CD14-positive monocyte (primary cell): ENCODE data around the gene HBZ. TPM values are rescaled to one million over a fixed set of nuclear protein-coding genes. Genes with fewer than 3 reads are reported as not detected.

Experiments used
- DNase-seq, 3 donors: peaks; one replicate each; pipeline ENCODE4 v3.0.0-alpha.2; 2011 to 2022
- H2AFZ ChIP-seq: 2 replicates; pipeline ENCODE4 v1.6.0; 2012; ENCODE audit warnings: mild to moderate bottlenecking, low read depth, low read length, inconsistent platforms; ENCODE audit not compliant: insufficient read depth, poor library complexity, severe bottlenecking
- H3K27ac ChIP-seq, 2 donors: 1 replicate in 1 of 2; 2 replicates in 1 of 2; pipeline ENCODE4 v1.5.1; 2012 to 2013; ENCODE audit warnings: low read length in 2 of 2, control low read depth in 1 of 2, inconsistent platforms in 1 of 2, low read depth in 1 of 2, mild to moderate bottlenecking in 1 of 2
- H3K27me3 ChIP-seq, 2 donors: one replicate each; pipeline versions ENCODE4 v1.6.0 to v1.6.1; 2011 to 2013; ENCODE audit warnings: low read length in 2 of 2; ENCODE audit not compliant: control insufficient read depth in 2 of 2, insufficient read depth in 2 of 2
- H3K36me3 ChIP-seq, 2 donors: replicated peaks in 1 of 2; 1 replicate in 1 of 2; 2 replicates in 1 of 2; pipeline versions ENCODE4 v1.5.1 to v1.6.1; 2012 to 2013; ENCODE audit warnings: low read length in 2 of 2, control low read depth in 1 of 2, inconsistent platforms in 1 of 2, mild to moderate bottlenecking in 1 of 2; ENCODE audit not compliant: insufficient read depth in 2 of 2, control insufficient read depth in 1 of 2
- H3K4me1 ChIP-seq, 2 donors: 1 replicate in 1 of 2; 2 replicates in 1 of 2; pipeline versions ENCODE4 v1.5.1 to v1.6.1; 2012 to 2013; ENCODE audit warnings: low read length in 2 of 2, control low read depth in 1 of 2, inconsistent platforms in 1 of 2, mild to moderate bottlenecking in 1 of 2, moderate library complexity in 1 of 2; ENCODE audit not compliant: insufficient read depth in 2 of 2, control insufficient read depth in 1 of 2
- H3K4me2 ChIP-seq: replicated peaks from 2 replicates; pipeline ENCODE3; 2012; ENCODE audit warnings: low read length, moderate library complexity, mild to moderate bottlenecking; ENCODE audit not compliant: poor library complexity, severe bottlenecking; ENCODE audit errors: extremely low read depth
- H3K4me3 ChIP-seq, 3 experiments: fragments of 200-600 bp in 1 of 3; sonication (generic) in 1 of 3; replicated peaks in 1 of 3; 1 replicate in 2 of 3; 2 replicates in 1 of 3; pipeline ENCODE4 v1.5.1; 2011 to 2013; ENCODE audit warnings: low read length in 3 of 3, mild to moderate bottlenecking in 3 of 3, control low read depth in 2 of 3, low read depth in 2 of 3, inconsistent platforms in 1 of 3, moderate library complexity in 1 of 3
- H3K79me2 ChIP-seq: 2 replicates; pipeline ENCODE4 v1.6.0; 2012; ENCODE audit warnings: mild to moderate bottlenecking, control low read depth, inconsistent platforms, low read length, moderate library complexity; ENCODE audit not compliant: insufficient read depth
- H3K9ac ChIP-seq: 2 replicates; pipeline ENCODE4 v1.6.0; 2017; ENCODE audit warnings: low read length, mild to moderate bottlenecking; ENCODE audit not compliant: insufficient read depth, poor library complexity, severe bottlenecking
- H3K9me3 ChIP-seq, 2 donors: replicated peaks in 1 of 2; 1 replicate in 1 of 2; 2 replicates in 1 of 2; pipeline versions ENCODE4 v1.5.1 to v1.6.1; 2012 to 2013; ENCODE audit warnings: low read length in 2 of 2, control low read depth in 1 of 2; ENCODE audit not compliant: control insufficient read depth in 1 of 2, insufficient read depth in 1 of 2
- H4K20me1 ChIP-seq: 2 replicates; pipeline ENCODE4 v1.6.0; 2012; ENCODE audit warnings: mild to moderate bottlenecking, low read length, control low read depth, moderate library complexity; ENCODE audit not compliant: insufficient read depth
- H3K27ac Mint-ChIP-seq, 7 donors: one replicate each; pipeline ENCODE4 v1.8.0; 2020; ENCODE audit warnings: mild to moderate bottlenecking in 7 of 7, mixed read lengths in 7 of 7, moderate library complexity in 6 of 7, inconsistent platforms in 2 of 7
- H3K27me3 Mint-ChIP-seq, 3 donors: one replicate each; pipeline ENCODE4 v1.8.0; 2021 to 2022; ENCODE audit warnings: low read depth in 3 of 3, mild to moderate bottlenecking in 3 of 3, mixed read lengths in 3 of 3, moderate library complexity in 3 of 3, inconsistent platforms in 1 of 3
- H3K36me3 Mint-ChIP-seq, 2 donors: one replicate each; pipeline ENCODE4 v1.8.0; 2020; ENCODE audit warnings: mixed read lengths in 2 of 2, inconsistent platforms in 1 of 2, mild to moderate bottlenecking in 1 of 2
- H3K4me1 Mint-ChIP-seq: one replicate; pipeline ENCODE4 v1.8.0; 2020; ENCODE audit warnings: mild to moderate bottlenecking, mixed read lengths
- H3K4me3 Mint-ChIP-seq, 2 donors: one replicate each; pipeline ENCODE4 v1.8.0; 2020; ENCODE audit warnings: mild to moderate bottlenecking in 2 of 2, mixed read lengths in 2 of 2, moderate library complexity in 1 of 2
- H3K9me3 Mint-ChIP-seq, 7 donors: one replicate each; pipeline ENCODE4 v1.8.0; 2020 to 2022; ENCODE audit warnings: mixed read lengths in 7 of 7, mild to moderate bottlenecking in 6 of 7, moderate library complexity in 6 of 7, inconsistent platforms in 2 of 7
- WGBS: methylation state at CpG from one replicate; pipeline ENCODE4 v1.1.5; 2013; ENCODE audit warnings: missing lambda C conversion rate; ENCODE audit not compliant: insufficient coverage; 5-methylcytosine and 5-hydroxymethylcytosine counted together
- intact Hi-C, 2 donors: fragments of 100-400 bp; cut with micrococcal nuclease; formaldehyde crosslinking; loops; one replicate each; pipeline versions ENCODE4 v1.15.0 to v1.15.1; 2023
- polyA plus RNA-seq, 3 donors: library from polyadenylated mRNA; depleted of rRNA in 1 of 3; unstranded in 2 of 3; stranded (reverse) in 1 of 3; fragments of 300-500 nt in 2 of 3; fragments of >200 nt in 1 of 3; fragmentation: Illumina TruSeq in 2 of 3; gene quantifications; 1 replicate in 2 of 3; 2 replicates in 1 of 3; pipeline ENCODE4 v1.2.3, GENCODE V29; 2012 to 2021
- TF ChIP-seq, protein P1 (sequence below): fragments of 200-600 bp; IDR thresholded peaks from one replicate; pipeline ENCODE4 v1.8.0; 2022; ENCODE audit warnings: antibody characterized with exemption, mild to moderate bottlenecking

HBZ gene
- polyA plus RNA-seq, 3 donors: not detected

GRCh38 chr16:106623-107324 lies 45.7 kb upstream of the HBZ start:
- H3K27ac Mint-ChIP-seq: peak overlapping the region in 1 of 7 donors; percentile 45
- H3K36me3 ChIP-seq: peaks cover 22 to 37% of the 10 kb centered on the region in 2 donors
- H3K27ac ChIP-seq: no peak overlapping the region

DNA sequence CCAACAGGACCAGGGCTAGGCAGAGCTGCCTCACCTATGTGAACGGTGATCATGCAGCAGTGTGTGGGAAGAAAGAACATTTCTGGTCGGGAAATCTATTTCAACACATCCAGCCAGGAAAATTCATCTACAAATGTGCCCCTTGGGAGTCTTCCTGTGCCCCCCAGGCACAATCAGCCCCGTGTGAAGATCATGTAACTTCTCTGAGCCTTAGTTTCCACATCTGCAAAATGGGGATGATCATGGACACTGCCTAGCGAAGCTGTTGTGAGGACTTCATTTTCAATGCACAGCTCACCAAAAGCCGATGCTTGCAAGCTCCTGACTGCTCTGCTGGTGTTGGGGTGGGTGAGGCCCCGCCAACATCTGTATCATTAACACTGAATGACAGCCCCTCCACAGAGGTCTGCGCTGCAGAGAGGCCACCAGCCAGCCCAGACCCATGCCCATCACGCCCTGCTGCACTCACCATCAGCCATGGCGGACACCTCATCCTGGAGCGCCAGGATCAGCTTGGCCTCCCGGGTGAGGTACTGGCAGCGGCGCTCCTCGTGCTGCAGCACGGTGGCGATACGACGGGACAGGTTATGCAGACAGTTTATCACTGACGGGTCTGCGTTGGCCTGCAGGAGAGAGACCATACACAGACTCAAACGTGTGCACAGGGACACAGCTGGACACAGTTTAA lies 40.1 kb upstream of the HBZ start:
- H3K36me3 ChIP-seq: peaks cover 21 to 68% of the 10 kb centered on the region in 2 donors
- Mint-ChIP-seq H3K4me1 (peaks cover 6% of the 10 kb centered on the region), H3K36me3 (peaks cover 67 to 73% of the 10 kb centered on the region in 2 donors), H3K4me3 (no peak overlapping the region), H3K9me3 (no peaks in the 10 kb centered on the region), H3K27me3 (no peaks in the 10 kb centered on the region), H3K27ac (peak overlapping the region in 1 of 7 donors; percentile 25)
- H3K27me3 ChIP-seq: no peaks in the 10 kb centered on the region
- no peaks in the 10 kb centered on the region for H3K79me2 ChIP-seq
- intact Hi-C loops: no loop called here
- no peaks in the 10 kb centered on the region for H3K9me3 ChIP-seq
- no peaks in the 10 kb centered on the region for H4K20me1 ChIP-seq
- DNase-seq: no peak
- no peak overlapping the region for H3K9ac ChIP-seq
- no peak overlapping the region for H3K4me2 ChIP-seq
- no peak overlapping the region for H3K4me3 ChIP-seq
- no peak overlapping the region for H2AFZ ChIP-seq
- WGBS: 98% methylated on average over 15 of the region's 21 CpGs
- no peak overlapping the region for H3K27ac ChIP-seq
- TF ChIP-seq, protein P1, sequence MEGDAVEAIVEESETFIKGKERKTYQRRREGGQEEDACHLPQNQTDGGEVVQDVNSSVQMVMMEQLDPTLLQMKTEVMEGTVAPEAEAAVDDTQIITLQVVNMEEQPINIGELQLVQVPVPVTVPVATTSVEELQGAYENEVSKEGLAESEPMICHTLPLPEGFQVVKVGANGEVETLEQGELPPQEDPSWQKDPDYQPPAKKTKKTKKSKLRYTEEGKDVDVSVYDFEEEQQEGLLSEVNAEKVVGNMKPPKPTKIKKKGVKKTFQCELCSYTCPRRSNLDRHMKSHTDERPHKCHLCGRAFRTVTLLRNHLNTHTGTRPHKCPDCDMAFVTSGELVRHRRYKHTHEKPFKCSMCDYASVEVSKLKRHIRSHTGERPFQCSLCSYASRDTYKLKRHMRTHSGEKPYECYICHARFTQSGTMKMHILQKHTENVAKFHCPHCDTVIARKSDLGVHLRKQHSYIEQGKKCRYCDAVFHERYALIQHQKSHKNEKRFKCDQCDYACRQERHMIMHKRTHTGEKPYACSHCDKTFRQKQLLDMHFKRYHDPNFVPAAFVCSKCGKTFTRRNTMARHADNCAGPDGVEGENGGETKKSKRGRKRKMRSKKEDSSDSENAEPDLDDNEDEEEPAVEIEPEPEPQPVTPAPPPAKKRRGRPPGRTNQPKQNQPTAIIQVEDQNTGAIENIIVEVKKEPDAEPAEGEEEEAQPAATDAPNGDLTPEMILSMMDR: no peak
- H3K4me1 ChIP-seq: peaks cover 2 to 5% of the 10 kb centered on the region in 2 donors

More at GRCh38 chr16:106623-107324, 45.7 kb upstream of the HBZ start:
- Histone ChIP-seq H3K9ac (no peak overlapping the region), H3K4me3 (no peak overlapping the region), H3K4me2 (no peak overlapping the region), H3K79me2 (no peaks in the 10 kb centered on the region), H2AFZ (no peak overlapping the region), H3K27me3 (no peaks in the 10 kb centered on the region), H3K9me3 (no peaks in the 10 kb centered on the region), H4K20me1 (no peaks in the 10 kb centered on the region), H3K4me1 (no peaks in the 10 kb centered on the region)
- intact Hi-C loops: loop anchor here (1.0 to 5.0 kb wide), 2 partner anchors 75 to 256 kb away; no protein-coding TSS in a partner anchor
- H3K9me3 Mint-ChIP-seq: no peaks in the 10 kb centered on the region
- H3K27me3 Mint-ChIP-seq: peaks cover 0 to 5% (median 0%) of the 10 kb centered on the region in 3 donors
- H3K4me3 Mint-ChIP-seq: no peak overlapping the region
- 33% methylated on average over 5 of the region's 6 CpGs for WGBS
- H3K4me1 Mint-ChIP-seq: no peaks in the 10 kb centered on the region
- peaks cover 48 to 63% of the 10 kb centered on the region in 2 donors for H3K36me3 Mint-ChIP-seq
- peak; percentile 42 to 59 (median 59) for DNase-seq
- TF ChIP-seq, protein P1: peak; percentile 84
